ENCODE measurements around the gene PRKCH.

The PRKCH gene

DNA sequence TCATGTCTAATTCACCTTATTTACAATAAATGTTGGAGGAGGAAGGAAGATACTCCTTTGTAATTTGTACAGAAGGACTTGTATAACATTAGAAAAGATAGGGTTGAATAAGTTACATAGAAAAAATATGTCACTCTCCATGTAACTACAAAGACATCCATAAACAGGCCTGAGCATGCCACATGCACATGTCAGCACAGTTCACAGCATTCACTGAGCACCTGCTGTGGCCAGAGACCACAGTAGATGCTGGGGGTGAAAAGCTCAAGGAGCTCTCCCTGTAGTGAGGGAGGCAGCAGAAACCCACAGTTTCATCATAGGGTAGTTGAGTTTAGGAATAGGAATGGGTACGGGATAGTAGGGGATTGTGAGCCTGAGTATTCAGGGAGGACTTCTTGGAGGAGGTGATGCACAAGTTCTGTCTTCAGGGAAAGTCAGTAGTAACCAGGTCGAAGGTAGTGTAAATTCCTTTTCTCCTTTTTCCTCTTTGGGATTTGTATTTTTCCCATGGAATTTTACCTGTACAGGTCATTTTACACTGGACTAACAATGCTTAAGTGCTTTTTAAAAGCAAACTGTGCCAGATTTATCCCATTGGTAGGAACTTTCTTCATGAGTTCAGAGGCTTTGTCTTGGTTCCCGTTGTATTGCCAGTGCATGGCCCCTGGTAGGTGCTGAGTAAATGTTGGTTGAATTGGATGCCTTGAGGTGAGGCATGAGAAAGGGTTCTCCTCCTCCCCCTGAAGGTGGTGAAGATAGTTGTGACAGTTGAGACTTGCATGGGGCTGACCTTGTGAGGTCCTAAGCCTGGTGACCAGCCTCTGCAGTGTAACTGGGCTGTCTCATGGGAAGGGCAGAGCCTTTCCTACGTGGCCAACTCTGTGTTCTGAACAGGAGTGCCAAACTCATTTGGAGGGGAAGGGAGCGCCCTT lies 20.2 kb downstream of the PRKCH start:
- no peak for DNase-seq

DNA sequence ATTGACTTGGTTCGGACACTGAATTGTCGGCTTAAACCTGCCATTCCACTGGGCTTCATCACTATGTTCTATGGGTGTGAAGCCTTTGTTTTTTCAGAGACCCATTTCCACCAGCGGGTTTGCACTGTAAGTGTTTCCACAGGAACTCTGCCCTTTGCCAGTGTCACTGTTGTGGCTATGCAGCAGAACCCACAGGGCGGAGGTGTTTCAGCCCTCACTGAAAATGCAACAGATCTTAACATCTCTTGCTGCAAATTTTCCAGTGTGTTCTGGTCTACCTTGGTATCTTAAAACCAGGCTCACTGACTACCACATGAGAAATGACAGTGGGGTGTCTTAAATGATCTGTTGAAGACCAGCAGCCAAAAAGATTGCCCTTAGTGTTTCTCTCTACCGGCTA lies 21.1 kb downstream of the PRKCH start:
- DNase-seq, result no peak

DNA sequence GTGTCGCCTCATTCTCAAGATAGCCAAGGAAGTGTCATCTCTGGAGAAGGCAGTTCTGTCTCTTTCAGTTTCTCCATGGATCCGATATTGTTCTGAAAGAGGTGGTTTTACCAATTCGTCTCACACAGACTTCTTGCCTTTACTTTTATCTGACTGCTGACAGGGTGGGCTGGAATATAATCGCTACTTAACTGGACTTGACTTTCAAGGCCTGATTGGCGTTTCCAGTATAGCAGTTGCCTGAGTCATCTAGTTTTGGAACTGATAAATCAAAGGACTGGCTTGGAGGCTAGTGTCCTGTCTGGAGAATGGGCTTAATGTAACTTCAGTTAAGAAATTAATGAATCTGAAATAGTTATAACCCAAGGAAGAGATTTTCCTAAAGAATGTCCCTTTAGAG lies 21.6 kb downstream of the PRKCH start:
- DNase-seq, result no peak

DNA sequence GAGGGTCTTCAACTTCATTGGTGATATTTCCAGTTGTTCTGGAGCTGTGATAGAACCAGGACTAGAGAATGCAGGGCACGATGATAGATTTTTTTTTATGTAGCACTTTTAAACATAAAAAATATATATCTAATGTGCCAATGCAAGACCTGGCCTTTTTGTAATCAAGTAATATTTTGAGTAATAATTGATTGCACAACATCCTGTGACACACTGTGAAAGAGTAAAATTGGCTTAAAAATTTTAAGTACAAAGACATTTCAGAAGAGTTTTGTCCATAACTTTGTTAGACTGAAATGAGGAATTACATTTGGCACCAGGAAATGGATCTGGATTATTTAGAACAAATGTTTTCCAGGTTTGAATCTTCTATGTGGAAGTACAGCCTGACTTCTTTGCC lies 22.1 kb downstream of the PRKCH start:
- no peak for DNase-seq

DNA sequence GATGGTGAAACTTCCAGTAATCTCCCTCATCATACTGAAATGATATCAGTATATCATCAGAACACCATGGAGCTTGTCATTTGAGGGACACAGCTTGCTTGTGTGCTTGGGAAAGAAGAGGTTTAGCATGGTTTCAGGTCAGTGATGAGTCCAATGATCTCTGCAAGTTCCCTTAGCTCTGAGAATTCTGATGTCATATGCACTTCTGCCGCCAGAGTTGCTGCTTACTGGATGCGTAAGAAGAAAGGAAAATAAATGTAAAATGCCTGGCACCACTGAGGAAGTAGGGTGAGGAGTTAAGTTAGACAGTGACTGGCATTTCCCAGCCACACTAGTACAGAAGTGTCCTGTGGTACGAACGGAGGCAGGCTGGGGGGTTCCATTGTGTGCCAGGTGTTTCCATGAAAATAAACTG lies 22.6 kb downstream of the PRKCH start:
- no peak for DNase-seq

DNA sequence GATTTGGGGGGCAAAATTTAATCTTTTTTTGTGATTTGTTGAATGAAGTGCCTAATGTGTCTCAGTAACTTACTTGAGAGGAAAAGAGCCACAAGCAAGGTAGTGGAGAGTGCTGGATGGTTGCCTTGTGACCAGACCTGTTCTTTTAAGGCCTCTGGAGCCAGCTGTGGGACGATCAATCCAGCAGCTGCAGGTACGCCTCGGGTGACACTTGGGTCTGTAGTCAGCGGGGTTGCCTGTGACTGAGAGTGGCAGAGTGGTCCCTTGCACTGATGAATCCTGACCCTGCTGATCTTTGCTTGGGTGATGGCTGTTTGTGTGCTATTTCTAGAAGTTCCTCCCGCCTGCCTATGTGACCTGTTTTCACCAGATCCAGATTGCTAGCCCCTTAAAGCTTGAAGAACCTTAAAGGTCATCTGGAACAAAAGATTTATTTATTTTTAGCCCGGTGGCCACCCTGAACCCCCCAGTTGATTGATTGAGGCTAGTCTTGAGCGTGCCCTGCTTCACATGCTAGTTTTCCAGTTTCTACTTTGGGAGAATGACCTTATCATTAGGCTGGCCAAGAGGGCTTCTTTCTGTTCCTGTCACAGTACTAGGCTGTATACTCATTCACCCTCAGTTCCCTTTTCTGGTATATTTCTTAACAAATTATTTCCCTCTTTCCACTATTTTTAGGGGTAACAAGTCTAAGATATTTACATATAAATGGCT lies 23.2 kb downstream of the PRKCH start:
- DNase-seq, result no peak

DNA sequence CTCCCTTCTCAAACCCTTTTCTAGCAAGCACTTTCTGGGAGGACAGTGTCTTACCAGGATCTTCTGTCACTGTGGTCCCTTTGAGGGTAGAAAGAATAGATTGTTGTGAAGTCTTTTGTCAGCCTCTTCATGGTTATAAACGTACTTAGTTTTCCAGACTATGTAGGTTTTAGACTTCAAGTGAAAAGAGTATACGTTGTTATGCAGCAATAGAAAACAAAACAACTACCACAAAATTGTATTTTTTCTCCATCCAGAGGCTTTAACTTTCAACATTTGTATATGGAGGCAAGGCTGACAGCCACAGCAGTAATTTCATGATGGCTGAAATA lies 23.7 kb downstream of the PRKCH start:
- no peak for DNase-seq

DNA sequence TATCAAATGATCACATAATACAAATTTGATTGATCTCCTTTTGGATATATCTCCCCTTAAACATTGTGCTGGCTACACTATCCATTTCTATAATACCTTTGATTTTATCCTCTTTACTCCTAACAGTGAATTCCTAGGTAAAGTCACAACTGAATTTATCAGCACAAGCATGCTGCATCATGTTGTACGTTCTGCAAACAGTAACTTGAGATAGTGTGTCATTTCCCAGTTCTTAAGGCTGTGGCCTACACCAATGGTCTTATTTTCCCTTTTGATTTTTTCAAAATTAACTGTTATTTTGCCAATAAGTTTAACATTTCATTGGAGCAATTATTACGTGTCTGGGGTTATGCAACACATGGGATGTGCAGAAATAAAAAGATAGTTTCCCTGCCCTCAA lies 24.8 kb downstream of the PRKCH start:
- no peak for DNase-seq

DNA sequence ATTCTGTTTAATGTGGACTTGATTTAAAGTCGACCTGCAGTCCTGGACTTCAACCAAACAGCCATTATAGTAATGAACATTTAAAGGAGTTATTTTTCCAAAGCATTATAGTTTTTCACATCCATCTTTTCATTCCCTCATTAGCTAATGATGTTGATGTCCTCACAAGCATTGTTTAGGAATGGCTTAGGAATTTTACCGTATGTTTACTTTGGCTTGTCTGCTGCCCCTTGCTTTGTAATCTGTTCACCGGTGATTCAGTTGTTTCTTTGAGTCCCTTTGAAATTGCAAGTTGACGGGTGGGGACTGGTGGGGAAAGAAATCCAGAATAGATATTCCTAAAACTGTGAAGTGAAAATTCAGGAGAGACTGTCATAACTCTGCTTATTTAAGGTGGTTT lies 25.4 kb downstream of the PRKCH start:
- no peak for DNase-seq

DNA sequence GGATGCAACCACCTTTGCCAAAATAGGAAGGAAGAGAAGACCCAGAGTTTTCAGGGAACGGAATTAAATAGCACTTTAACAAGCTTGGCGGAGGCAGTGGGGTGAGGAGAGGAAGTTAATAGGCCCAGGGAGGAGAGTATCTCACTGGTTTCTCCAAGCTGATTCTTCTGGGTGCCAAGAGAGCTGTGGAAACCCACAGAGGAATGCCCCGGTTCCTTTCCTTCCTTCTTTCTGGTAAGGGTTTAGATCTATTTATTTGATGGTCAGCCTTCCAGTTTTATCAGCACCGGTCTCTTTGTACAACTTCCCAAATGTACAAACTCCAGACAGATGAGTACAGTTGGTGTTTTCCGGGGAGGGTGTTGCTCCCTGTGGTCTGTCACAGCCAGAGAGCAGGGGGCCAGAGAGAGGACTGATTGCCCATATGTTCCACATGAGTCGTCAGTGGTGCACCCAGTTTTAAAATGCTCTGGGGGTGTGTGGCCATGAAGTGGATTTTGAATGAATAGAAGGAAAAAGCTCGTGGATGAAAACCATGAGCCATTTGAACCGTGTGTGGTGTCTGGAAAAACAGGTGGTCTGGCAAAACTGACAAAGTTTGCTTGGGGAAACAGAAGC lies 26.6 kb downstream of the PRKCH start:
- no peak for DNase-seq

DNA sequence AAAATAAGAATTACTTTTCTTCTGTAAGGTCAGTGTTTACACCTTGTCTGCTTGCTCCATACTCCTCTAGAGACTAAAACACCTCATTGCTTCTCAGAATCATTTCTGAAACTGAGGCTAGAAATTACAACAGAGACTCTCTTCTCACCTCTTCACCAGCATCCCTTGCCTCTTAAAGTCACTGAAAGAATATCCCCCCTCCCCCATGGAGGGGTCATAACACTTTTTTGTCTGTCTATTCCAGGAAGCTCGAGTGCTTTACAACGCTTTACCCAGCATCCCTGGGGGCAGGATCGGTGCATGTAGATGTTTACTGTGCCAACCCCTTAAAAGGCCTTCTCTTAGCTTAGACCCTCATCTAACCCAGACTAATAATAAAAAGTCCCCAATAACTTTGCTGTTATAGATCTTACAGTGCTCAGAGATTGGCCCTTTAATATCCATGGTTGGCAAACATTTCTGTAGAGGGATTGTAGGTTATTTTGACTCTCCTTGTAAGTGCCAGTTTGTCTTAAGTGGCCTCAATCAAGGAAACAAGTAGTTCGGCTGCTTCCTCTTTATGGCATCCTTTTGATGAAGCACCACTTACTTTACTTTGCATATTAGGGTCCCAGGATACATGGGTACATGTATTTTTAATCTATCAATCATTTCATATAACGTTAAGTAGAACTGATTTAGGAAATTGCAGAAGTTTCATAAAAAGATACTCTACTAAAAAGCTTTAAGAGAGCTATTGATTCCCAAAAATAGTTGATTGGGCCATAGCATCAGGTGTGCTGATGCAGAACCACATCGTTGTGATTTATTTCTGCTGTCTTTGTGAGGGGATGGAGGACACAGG lies 29.3 kb downstream of the PRKCH start:
- DNase-seq, result no peak

DNA sequence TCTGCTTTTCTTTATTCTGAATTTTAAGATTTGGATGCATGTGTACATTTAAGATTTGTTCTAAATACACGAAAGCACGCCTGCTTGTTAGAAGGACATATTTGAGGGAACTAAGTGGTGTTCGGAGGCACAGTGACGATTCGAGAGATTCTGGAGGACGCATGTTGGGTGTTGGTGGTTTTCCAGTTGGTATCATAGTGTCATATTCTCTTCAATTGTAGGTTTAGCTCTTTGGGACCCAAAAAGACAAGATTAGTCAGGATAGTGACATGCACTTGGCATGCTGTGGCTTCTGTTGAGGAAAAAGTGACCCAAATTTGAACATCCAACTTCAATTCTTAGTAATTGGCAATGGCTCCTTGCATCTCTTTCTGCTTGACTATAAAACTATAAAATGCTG lies 30.1 kb downstream of the PRKCH start:
- no peak for DNase-seq

DNA sequence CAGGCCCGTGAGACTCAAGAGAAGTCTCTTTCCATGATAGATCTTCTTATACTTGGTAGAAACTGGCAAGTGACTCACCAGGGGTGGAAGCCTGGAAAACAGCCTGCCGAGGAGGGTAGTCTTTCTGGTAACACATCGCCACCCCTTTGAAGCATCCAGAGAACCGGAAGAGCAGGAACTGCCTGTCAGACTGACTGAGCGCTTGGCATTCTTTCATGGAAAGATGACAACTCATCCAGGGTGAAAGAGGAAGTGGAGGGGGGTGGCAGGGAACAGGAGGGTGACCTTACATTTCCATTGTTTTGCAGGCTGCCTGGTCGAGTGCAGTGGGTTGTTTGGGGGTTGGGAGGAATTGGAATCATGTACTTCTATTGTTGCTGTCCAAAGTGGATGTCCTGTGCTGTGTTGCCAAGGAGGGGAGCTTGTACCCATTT lies 34.5 kb downstream of the PRKCH start:
- DNase-seq, result no peak

DNA sequence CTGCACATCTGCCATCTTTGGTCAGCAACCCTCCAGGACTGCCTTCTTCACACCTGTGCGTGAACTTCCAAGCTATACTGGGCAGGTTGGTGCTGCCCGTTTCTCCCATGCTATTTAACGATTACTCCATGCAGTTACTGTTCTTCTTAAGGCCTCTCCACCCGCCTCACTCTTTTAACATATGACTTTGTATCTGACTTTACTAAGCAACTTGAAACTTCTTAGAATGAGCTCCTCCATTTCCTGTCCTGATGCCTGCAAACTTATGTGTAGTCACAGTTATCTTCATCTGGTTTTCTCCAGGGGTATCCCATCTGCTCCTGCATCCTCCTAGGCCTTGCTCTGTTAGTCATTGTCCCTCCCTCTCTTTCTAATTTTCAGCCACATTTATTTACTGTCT lies 35.7 kb downstream of the PRKCH start:
- DNase-seq, result no peak

DNA sequence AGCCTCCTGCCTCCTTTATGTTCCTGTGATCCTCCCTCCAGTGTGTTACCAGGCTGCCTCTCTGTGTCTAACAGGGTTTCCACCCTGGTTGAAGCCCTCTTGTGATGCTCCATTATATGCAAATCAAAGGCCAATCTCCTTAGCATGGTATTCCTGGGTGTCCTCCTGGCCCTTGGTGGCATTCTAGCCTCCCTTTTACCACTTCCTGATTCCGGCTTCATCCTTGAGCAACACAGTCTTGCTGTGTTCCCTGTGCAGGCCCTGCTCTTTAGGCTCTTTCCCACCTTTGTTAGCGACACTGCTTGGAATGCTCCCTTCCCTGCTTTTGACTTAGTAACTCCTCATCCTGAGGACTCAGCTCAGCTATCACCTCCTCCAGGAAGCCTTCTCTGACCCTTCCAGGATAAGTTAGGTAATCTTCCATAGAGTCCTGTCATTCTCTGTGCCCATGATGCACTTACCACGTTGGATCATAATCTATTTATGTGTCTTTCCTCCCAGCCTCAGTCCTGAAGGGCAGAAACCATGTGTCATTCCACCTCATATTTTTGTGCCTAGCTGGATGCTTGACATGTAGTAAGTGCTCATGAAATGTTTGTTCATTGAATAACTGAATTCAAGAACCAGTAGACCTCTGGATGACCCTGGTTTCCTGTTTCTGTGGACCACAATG lies 37.3 kb downstream of the PRKCH start:
- DNase-seq, result no peak

DNA sequence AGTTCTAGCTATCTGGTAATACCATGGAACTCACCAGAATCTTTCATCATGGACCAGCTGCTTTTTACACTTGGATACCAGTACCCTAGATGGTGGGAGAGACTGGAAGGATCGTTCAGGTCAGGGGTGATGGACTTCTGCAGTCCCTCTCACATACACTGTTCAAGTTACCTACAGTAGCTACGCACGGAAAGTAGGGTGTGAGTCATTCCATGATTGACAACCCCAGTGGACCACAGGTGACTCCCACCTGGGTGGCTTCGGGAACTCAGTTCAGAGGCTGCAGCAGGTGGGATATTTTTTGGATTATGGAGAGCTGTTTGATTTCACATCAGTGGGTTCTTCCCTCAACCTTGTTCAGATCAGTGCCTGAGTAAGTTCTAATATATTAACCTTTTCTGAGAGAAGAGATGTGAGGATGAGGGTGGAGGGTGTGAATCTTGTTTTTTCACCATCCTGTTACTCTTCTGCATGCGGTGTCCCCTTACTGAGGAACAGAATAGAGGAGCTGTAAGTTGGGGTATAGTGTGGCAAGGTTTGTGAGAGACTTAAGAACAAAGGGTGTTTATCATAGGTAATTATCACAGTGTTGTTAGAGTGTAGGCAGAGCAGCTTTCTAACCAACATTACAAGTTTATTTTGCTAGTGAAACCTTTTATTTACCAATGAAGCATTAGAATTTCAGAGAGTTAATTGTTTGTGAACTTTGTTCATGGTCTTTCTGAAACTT lies 39.6 kb downstream of the PRKCH start:
- no peak for DNase-seq

DNA sequence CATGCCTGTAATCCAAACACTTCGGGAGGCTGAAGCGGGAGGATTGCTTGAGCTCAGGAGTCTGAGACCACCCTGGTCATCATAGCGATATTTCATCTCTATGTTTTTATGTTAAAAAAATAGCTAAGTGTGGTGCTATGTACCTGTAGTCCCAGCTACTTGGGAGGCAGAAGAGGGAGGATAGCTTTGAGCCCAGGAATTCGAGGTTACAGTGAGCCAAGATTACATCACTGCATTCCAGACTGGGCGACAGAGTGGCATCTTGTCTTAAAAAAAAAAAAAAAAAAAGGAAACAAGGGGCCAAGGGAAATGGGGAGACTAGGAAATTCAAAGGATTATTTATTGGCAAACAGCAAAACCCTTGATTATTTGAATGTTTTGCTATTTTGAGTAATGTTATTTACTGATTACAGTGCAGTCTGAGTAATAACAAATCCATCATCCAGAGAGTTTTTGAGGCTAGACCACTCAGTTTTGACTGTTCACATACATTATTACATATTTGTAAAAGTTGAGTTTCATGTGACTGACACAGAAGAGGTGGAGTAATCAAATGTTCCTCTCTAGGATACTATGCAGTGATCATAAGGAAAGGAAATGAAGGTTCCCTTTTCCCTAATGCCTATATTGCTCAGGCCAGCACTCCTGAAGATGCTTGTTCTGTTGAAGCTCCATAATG lies 40.8 kb downstream of the PRKCH start:
- DNase-seq, result no peak

DNA sequence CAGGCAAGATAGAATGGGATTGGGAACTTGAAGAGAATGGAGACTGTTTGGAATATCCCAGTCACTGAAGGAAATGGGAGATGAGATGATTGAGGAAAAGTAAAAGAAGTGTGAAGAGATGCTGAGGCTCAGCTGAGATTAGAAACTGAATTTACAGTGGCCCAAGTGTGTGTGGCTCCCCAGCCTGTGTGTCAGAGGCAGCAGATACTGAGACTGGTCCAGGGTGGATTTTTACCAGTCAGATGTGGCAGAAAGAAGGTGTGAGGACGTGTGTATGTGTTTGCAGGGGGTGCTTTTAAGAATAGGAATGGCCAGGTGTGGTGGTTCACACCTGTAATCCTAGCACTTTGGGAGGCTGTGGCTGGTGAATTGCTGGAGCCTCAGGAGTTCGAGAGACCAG lies 42.9 kb downstream of the PRKCH start:
- no peak for DNase-seq

DNA sequence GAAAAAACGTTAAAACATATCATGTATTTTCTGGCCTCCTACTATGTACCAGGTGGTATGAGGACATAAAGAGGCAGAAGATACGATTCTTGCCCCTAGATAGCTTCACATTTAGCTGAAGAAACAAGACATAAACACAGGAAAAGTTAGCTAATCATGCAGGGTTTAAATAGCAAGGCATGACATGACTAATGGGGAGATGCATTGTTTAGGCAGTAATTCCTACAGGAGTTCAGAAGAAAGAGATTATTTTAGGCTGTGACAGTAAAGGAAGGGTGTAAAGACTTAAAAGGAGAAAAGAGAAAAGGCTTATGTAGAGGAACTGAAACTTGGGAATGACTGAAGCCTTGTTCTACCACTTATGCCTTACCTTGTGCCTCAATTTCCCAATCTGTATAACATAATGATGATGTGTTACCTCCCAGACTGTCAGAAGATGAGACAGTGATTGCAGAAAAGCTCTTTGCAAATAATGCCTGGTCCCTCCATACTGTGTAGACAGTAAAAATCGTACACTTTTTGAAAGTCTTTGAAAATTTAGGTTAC lies 44.4 kb downstream of the PRKCH start:
- no peak for DNase-seq

DNA sequence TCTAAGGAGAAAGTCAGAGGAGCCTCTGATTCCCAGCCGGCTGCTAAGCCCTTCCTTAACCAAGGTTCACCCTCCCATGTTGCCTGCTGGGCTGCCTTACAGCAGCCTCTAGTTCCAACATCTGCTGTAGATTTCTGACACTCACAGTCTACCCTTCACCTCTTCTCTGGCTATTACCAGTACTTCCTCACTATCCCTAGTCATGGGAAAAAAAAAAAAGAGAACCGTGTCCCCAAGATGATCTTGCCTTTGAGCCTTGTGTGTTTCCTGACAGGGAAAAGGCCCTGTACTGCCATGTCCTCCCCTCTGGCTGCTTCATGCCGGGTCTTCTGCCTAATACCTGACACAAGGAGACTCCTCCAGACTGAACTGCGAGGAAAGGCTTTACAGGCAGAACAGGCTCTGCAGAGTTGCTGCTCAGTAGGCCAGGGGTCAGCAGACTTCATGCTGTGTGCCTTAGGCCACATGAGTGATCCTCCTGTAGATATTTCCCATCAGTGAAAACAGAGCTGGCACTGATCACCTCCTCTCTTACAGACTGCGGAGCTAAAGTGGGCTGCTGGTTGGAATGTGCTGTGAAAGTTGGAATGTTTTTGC lies 46.8 kb downstream of the PRKCH start:
- no peak for DNase-seq
